ENCODE measurements around the gene ADAMTS20. TPM values are rescaled to one million over a fixed set of nuclear protein-coding genes. Genes with fewer than 3 reads are reported as not detected.

Gene ADAMTS20, protein sequence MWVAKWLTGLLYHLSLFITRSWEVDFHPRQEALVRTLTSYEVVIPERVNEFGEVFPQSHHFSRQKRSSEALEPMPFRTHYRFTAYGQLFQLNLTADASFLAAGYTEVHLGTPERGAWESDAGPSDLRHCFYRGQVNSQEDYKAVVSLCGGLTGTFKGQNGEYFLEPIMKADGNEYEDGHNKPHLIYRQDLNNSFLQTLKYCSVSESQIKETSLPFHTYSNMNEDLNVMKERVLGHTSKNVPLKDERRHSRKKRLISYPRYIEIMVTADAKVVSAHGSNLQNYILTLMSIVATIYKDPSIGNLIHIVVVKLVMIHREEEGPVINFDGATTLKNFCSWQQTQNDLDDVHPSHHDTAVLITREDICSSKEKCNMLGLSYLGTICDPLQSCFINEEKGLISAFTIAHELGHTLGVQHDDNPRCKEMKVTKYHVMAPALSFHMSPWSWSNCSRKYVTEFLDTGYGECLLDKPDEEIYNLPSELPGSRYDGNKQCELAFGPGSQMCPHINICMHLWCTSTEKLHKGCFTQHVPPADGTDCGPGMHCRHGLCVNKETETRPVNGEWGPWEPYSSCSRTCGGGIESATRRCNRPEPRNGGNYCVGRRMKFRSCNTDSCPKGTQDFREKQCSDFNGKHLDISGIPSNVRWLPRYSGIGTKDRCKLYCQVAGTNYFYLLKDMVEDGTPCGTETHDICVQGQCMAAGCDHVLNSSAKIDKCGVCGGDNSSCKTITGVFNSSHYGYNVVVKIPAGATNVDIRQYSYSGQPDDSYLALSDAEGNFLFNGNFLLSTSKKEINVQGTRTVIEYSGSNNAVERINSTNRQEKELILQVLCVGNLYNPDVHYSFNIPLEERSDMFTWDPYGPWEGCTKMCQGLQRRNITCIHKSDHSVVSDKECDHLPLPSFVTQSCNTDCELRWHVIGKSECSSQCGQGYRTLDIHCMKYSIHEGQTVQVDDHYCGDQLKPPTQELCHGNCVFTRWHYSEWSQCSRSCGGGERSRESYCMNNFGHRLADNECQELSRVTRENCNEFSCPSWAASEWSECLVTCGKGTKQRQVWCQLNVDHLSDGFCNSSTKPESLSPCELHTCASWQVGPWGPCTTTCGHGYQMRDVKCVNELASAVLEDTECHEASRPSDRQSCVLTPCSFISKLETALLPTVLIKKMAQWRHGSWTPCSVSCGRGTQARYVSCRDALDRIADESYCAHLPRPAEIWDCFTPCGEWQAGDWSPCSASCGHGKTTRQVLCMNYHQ (N-terminal part only)
- not detected in 2 replicates for total RNA-seq

GRCh38 chr12:43551971-43552559 is at the start of gene ADAMTS20:
Gene ADAMTS20, minus strand, starts transcription at chr12:43552203. Its CDS starts 282 bp downstream, at chr12:43551921.

Other genes with a start within 250 kb of the ADAMTS20 start
- 9.5 and 15.9 TPM in 2 replicates for gene PUS7L, start 206.6 kb upstream of the ADAMTS20 start, total RNA-seq
- gene IRAK4, start 206.7 kb upstream of the ADAMTS20 start, total RNA-seq: 10.8 and 13.2 TPM in 2 replicates

Data from cardiac ventricle fibroblast (primary cell).